OCI-LY7 (cell line): Measurements from ENCODE around the gene ZNF705A. TPM values are rescaled to one million over a fixed set of nuclear protein-coding genes. Genes with fewer than 3 reads are reported as not detected.

ENCODE experiments used
- BruUV-seq: library from RNA; stranded (reverse); fragments of 400-500 nt; replicated peaks from 2 replicates; lab custom pipeline; 2021; lab: Mats Ljungman, UMichigan
- CTCF ChIA-PET: fragments of 300-600 bp; sonication (Branson Sonifier 250); formaldehyde crosslinking; loops from one replicate; lab custom pipeline; 2022; ENCODE audit warnings: antibody characterized with exemption; ENCODE audit not compliant: unreplicated experiment; lab: Charles Lee
- POLR2A ChIA-PET: fragments of 300-600 bp; sonication (Branson Sonifier 250); formaldehyde crosslinking; loops from one replicate; lab custom pipeline; 2022; ENCODE audit warnings: antibody characterized with exemption; lab: Charles Lee
- DNase-seq: peaks from one replicate; pipeline ENCODE4 v3.0.0-alpha.2; 2015; ENCODE audit warnings: low spot score
- H2AFZ ChIP-seq: fragments of 200-600 bp; sonication (generic), shearing (Covaris generic); 2 replicates; pipeline ENCODE4 v1.6.1; 2014; ENCODE audit warnings: mild to moderate bottlenecking, antibody characterized with exemption, low read length, moderate library complexity
- H3K27ac ChIP-seq: fragments of 200-600 bp; sonication (generic); 2 replicates; pipeline ENCODE4 v1.5.1; 2014; ENCODE audit warnings: mixed run types, low read depth, mild to moderate bottlenecking, moderate library complexity, low read length, inconsistent platforms; ENCODE audit not compliant: poor library complexity, severe bottlenecking
- H3K36me3 ChIP-seq: fragments of 200-600 bp; sonication (generic); 2 replicates; pipeline ENCODE4 v1.6.1; 2014; ENCODE audit warnings: mild to moderate bottlenecking, antibody characterized with exemption, low read length, moderate library complexity, mixed read lengths; ENCODE audit not compliant: insufficient read depth
- H3K4me1 ChIP-seq: fragments of 200-600 bp; sonication (generic); 2 replicates; pipeline ENCODE4 v1.5.1; 2014; ENCODE audit warnings: mild to moderate bottlenecking, low read length; ENCODE audit not compliant: insufficient read depth, poor library complexity, severe bottlenecking
- H3K4me2 ChIP-seq: fragments of 200-600 bp; sonication (generic); 2 replicates; pipeline ENCODE4 v1.6.1; 2014; ENCODE audit warnings: mild to moderate bottlenecking, low read length
- H3K4me3 ChIP-seq: fragments of 200-600 bp; sonication (generic); 2 replicates; pipeline ENCODE4 v1.5.1; 2014; ENCODE audit warnings: mild to moderate bottlenecking, low read depth, low read length; ENCODE audit not compliant: poor library complexity, severe bottlenecking
- H3K79me2 ChIP-seq: fragments of 200-600 bp; sonication (generic); 2 replicates; pipeline ENCODE4 v1.6.1; 2016; ENCODE audit warnings: low read depth, mild to moderate bottlenecking, low read length, moderate library complexity, mixed read lengths; ENCODE audit not compliant: insufficient read depth
- H3K9me2 ChIP-seq: fragments of 200-600 bp; sonication (generic); 2 replicates; pipeline ENCODE4 v1.6.1; 2016; ENCODE audit warnings: mild to moderate bottlenecking, low read length, mixed read lengths; ENCODE audit not compliant: insufficient read depth
- H3K9me3 ChIP-seq: fragments of 200-600 bp; sonication (generic); 2 replicates; pipeline ENCODE4 v1.6.1; 2014; ENCODE audit warnings: mild to moderate bottlenecking, mixed run types, low read length, mixed read lengths
- H4K20me1 ChIP-seq: fragments of 200-600 bp; sonication (generic); 2 replicates; pipeline ENCODE4 v1.6.1; 2014; ENCODE audit warnings: mild to moderate bottlenecking, antibody characterized with exemption, low read length, moderate library complexity, mixed read lengths; ENCODE audit not compliant: insufficient read depth
- EZH2phosphoT487 ChIP-seq: fragments of 200-600 bp; sonication (generic); IDR thresholded peaks from 2 replicates; pipeline ENCODE4 v1.6.1; 2018; ENCODE audit warnings: low read depth, borderline replicate concordance, mild to moderate bottlenecking, mixed run types, antibody characterized with exemption, low read length, moderate library complexity, mixed read lengths
- intact Hi-C: fragments of 100-400 bp; cut with micrococcal nuclease; formaldehyde crosslinking; loops from one replicate; pipeline ENCODE4 v1.10.0; 2022; ENCODE audit not compliant: unreplicated experiment
- total RNA-seq, 2 experiments: library from RNA; depleted of rRNA in 1 of 2; stranded (reverse); fragments of >200 nt in 1 of 2; shearing (Covaris generic) in 1 of 2; gene quantifications; 2 replicates each; pipeline ENCODE4 v1.2.3, GENCODE V29; 2014 to 2022
- TF ChIP-seq, protein P1 (sequence below): fragments of 200-600 bp; sonication (generic); conservative IDR thresholded peaks from 2 replicates; pipeline ENCODE4 v1.5.1; 2014; ENCODE audit warnings: mild to moderate bottlenecking, antibody characterized with exemption, low read length, moderate library complexity, mixed read lengths

The ZNF705A gene
- total RNA-seq, 2 experiments from 2014 or later: not detected

DNA sequence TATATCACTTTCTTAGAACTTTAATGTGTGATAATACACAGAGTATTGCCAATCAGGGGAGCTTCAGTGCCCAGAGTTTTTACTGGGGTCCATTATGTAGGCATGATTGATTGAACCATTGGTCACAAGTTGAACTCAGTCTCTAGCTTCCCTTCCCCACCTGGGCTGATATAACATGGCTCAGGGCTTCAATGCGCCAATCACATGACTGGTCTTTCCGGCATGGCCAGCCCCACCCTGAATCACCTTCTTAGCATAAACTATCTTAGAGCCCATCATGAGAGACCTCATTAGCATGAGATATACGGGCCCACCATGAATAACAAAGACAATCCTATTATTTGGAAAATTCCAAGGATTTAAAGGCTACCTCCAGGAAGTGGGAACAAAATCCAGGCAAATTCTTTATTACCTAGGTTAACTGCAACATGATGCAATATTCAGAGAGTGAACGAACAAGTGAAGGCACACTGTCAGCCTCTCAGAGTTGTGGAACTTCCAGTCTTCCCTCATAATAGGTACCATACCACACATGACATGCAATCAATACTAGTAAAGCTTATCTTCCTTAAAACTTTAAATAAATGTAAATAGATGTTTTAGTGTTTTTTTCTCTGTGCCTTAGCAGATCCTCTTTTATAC is 36.6 kb upstream of the ZNF705A start:
- BruUV-seq: no TSS peak
- H3K27ac ChIP-seq: no peak overlapping the region
- no peaks in the 10 kb centered on the region for H3K36me3 ChIP-seq
- no peaks in the 10 kb centered on the region for H3K9me2 ChIP-seq
- no peak overlapping the region for H3K4me2 ChIP-seq
- CTCF ChIA-PET: no interaction called here
- H3K4me3 ChIP-seq: no peak overlapping the region
- intact Hi-C loops: no loop called here
- TF ChIP-seq, protein P1, sequence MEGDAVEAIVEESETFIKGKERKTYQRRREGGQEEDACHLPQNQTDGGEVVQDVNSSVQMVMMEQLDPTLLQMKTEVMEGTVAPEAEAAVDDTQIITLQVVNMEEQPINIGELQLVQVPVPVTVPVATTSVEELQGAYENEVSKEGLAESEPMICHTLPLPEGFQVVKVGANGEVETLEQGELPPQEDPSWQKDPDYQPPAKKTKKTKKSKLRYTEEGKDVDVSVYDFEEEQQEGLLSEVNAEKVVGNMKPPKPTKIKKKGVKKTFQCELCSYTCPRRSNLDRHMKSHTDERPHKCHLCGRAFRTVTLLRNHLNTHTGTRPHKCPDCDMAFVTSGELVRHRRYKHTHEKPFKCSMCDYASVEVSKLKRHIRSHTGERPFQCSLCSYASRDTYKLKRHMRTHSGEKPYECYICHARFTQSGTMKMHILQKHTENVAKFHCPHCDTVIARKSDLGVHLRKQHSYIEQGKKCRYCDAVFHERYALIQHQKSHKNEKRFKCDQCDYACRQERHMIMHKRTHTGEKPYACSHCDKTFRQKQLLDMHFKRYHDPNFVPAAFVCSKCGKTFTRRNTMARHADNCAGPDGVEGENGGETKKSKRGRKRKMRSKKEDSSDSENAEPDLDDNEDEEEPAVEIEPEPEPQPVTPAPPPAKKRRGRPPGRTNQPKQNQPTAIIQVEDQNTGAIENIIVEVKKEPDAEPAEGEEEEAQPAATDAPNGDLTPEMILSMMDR: no peak
- TF ChIP-seq EZH2phosphoT487: no peak
- POLR2A ChIA-PET: interaction anchor here (0.7 to 0.9 kb wide), 2 partner anchors 9 to 1908 kb away, joined by 3 to 4 read pairs; no protein-coding TSS in a partner anchor
- H2AFZ ChIP-seq: no peak overlapping the region
- DNase-seq: no peak
- no peaks in the 10 kb centered on the region for H4K20me1 ChIP-seq
- H3K79me2 ChIP-seq: no peaks in the 10 kb centered on the region
- H3K4me1 ChIP-seq: no peaks in the 10 kb centered on the region
- H3K9me3 ChIP-seq: no peaks in the 10 kb centered on the region

DNA sequence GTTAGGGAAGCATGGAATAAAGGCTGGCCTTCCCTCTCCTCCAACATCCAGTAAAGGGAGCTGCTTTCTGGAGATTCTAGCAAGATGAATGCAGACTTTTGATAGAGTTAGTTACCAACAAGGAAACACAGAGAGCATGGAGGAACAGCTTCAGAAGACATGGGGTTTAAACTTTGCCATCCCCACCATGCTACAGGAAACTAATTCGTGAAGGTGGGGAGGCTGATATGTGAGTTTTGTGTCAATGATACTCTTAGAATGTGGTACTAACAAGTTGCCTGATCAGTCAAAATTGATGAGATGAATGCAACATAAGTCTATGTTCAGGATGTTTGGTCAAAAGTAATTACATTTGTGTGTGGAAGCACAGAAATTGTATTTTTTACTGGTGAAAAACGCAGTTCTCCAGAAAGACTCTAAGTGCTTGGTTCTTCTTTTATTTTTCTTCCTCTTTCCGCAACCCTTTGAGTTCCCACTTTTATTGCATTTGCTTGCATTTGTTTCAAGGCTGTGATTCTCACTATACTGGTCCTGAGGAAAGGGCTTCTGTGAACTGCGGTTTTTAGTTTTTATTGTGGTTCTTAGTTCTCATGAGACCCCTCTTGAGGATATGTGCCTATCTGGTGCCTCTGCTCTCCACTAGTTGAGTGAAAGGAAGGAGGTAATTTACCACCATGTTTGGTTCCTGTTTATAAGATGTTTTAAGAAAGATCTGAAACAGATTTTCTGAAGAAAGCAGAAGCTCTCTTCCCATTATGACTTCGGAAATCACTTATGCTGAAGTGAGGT is 33.5 kb upstream of the ZNF705A start, which contains the start of gene CLEC4A:
CLEC4A (plus strand) TSS at position 494 of the 789 bp plus-strand sequence; CDS start at position 756, 262 bp downstream.
- no peaks in the 10 kb centered on the region for H3K9me2 ChIP-seq
- no peaks in the 10 kb centered on the region for H3K36me3 ChIP-seq
- H3K27ac ChIP-seq: no peak within 1 kb of the TSS
- H3K79me2 ChIP-seq: no peaks in the 10 kb centered on the region
- H3K4me3 ChIP-seq: no peak within 1 kb of the TSS
- no TSS peak for BruUV-seq
- ChIA-PET POLR2A (interaction anchor here (0.7 kb wide), 1 partner anchor 988 kb away, joined by 3 read pairs; no protein-coding TSS in a partner anchor), CTCF (no interaction called here)
- H3K4me2 ChIP-seq: no peak within 1 kb of the TSS
- no peaks in the 10 kb centered on the region for H3K4me1 ChIP-seq
- no peak for DNase-seq
- intact Hi-C loops: no loop called here
- H4K20me1 ChIP-seq: no peaks in the 10 kb centered on the region
- no peak within 1 kb of the TSS for H2AFZ ChIP-seq
- H3K9me3 ChIP-seq: no peaks in the 10 kb centered on the region
- TF ChIP-seq EZH2phosphoT487: no peak
- TF ChIP-seq, protein P1: no peak
